ENCODE data around the gene ARG2. TPM values are rescaled to one million over a fixed set of nuclear protein-coding genes. Genes with fewer than 3 reads are reported as not detected.

ARG2 gene
- total and polyA plus RNA-seq, 4 experiments from 2014 or later: 0.55 to 1.4 (median 1.3) TPM; not detected in 1

DNA sequence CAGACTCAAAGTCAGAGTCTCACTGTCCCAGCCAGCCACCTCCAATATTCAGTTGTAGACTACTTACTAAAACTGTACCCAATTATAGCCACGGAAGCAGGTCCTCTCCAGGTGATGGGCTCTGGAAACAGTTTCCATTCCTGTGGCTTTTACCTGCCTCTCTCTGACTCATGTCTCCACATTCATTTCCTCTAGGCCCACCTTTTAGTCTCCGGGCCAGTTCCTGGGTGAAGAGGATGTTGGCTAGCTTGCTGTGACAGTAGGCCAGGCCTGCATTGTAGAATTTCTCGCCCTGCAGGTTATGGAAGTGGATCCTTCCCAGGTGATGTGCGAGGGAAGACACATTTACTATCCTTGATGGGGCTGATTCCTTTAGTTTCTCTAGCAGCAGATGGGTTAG, 70.3 kb downstream of the ARG2 start:
- peaks cover 52 to 68% of the 10 kb centered on the region in 2 donors for H3K36me3 Mint-ChIP-seq
- Histone ChIP-seq H3K27me3 (ENCODE audit: insufficient read depth, low read length) (no peaks in the 10 kb centered on the region), H3K36me3 (ENCODE audit: insufficient read depth, low read length) (peaks cover 49% of the 10 kb centered on the region), H3K4me3 (ENCODE audit: low read length in 2 of 2) (no peak overlapping the region), H3K9me3 (ENCODE audit: control insufficient read depth in 1 of 2, low read length in 2 of 2) (no peaks in the 10 kb centered on the region), H3K27ac (ENCODE audit: low read depth, low read length) (no peak overlapping the region), H3K4me1 (ENCODE audit: insufficient read depth, low read length) (peaks cover 12% of the 10 kb centered on the region)
- no peaks in the 10 kb centered on the region for H3K9me3 Mint-ChIP-seq
- no peak for DNase-seq
- CTCF ChIA-PET (ENCODE audit: partially characterized antibody): interaction anchor here (1.7 kb wide), 1 partner anchor 14 kb away, joined by 5 read pairs; no protein-coding TSS in a partner anchor
- no peak overlapping the region for H3K4me3 Mint-ChIP-seq
- no peaks in the 10 kb centered on the region for H3K27me3 Mint-ChIP-seq
- intact Hi-C loops (cut with micrococcal nuclease): no loop called here
- H3K27ac Mint-ChIP-seq: peak overlapping the region in 2 of 7 donors; percentile 20
- H3K4me1 Mint-ChIP-seq: peaks cover 11 to 23% (median 17%) of the 10 kb centered on the region in 4 donors
- POLR2A ChIA-PET (ENCODE audit: partially characterized antibody): no interaction called here

DNA sequence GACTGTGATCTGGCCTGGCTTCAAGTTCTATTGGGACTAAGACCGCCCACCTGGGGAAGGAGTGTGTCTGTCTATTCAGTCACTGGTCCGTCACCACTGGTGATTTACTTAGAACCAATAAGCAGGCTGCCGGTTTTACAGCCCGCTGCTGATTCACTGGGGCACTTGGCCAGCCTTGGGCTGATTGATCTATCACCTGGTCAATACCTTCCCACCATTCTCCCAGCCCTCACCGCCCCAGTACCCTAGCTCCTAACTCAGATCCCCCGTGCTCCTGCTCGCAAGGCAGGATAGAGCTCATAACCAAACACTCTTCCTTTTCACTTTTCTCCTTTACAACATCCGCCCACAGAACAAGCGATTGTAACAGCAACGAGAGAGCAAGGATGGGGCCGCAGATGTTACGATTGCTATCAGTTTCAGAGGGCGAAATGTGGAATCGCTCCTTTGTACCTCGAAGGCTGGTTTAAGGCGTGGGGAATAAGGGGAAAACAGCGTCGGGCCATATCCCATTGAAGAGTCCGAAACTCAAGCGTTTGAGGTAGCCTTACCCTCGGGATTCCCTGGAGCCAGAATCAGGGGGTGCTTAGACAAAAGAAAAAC, 75.2 kb downstream of the ARG2 start:
- peaks cover 24% of the 10 kb centered on the region for H3K36me3 ChIP-seq (ENCODE audit: insufficient read depth, low read length)
- peak overlapping the region; percentile 78 to 98 (median 90) for H3K27ac Mint-ChIP-seq
- POLR2A ChIA-PET (ENCODE audit: partially characterized antibody): interaction anchor here (0.6 to 2.9 kb wide), 9 partner anchors 8 to 335 kb away, joined by 3 to 28 read pairs (median 5); partner anchors contain the start of genes ATP6V1D, EIF2S1, PIGH and VTI1B
- CTCF ChIA-PET (ENCODE audit: partially characterized antibody): interaction anchor here (0.7 to 5.0 kb wide), 8 partner anchors 9 to 335 kb away, joined by 3 to 44 read pairs (median 6); partner anchors contain the start of genes ARG2, ATP6V1D, EIF2S1 and PIGH
- H3K27ac ChIP-seq (ENCODE audit: low read depth, low read length): peak overlapping the region; percentile 75
- intact Hi-C loops (cut with micrococcal nuclease): loop anchor here (1.0 to 2.0 kb wide), 7 partner anchors 21 to 1186 kb away; partner anchors contain the start of genes ARG2, EIF2S1, GPHN and PIGH
- H3K27me3 Mint-ChIP-seq: no peaks in the 10 kb centered on the region
- no peaks in the 10 kb centered on the region for H3K9me3 Mint-ChIP-seq
- peaks cover 15% of the 10 kb centered on the region for H3K4me1 ChIP-seq (ENCODE audit: insufficient read depth, low read length)
- peaks cover 10 to 29% (median 18%) of the 10 kb centered on the region in 4 donors for H3K4me1 Mint-ChIP-seq
- H3K27me3 ChIP-seq (ENCODE audit: insufficient read depth, low read length): no peaks in the 10 kb centered on the region
- peak; percentile 51 to 85 (median 53) for DNase-seq
- peak overlapping the region; percentile 91 to 94 for H3K4me3 ChIP-seq (ENCODE audit: low read length in 2 of 2)
- H3K9me3 ChIP-seq (ENCODE audit: control insufficient read depth in 1 of 2, low read length in 2 of 2): no peaks in the 10 kb centered on the region
- peaks cover 21 to 32% of the 10 kb centered on the region in 2 donors for H3K36me3 Mint-ChIP-seq
- H3K4me3 Mint-ChIP-seq: peak overlapping the region; percentile 89 to 93 (median 92)

- intact Hi-C loops (cut with micrococcal nuclease): loop anchor here (1.0 to 2.0 kb wide), 6 partner anchors 21 to 1187 kb away; partner anchors contain the start of genes ARG2, EIF2S1, GPHN and PIGH
- H3K4me3 ChIP-seq (ENCODE audit: low read length in 2 of 2): peak within 1 kb of the TSS; percentile 91 to 94
These were observed 75.8 kb downstream of the ARG2 start, which contains the start of gene RDH11 for GRCh38 chr14:67695394-67695949. RDH11 (minus strand) TSS chr14:67695764; CDS start chr14:67695703, 61 bp downstream.

GRCh38 chr14:67697006-67697405, 77.3 kb downstream of the ARG2 start:
- no peak overlapping the region for H3K27ac ChIP-seq (ENCODE audit: low read depth, low read length)
- CTCF ChIA-PET (ENCODE audit: partially characterized antibody): interaction anchor here (1.2 kb wide), 1 partner anchor 269 kb away, joined by 3 read pairs; no protein-coding TSS in a partner anchor
- POLR2A ChIA-PET (ENCODE audit: partially characterized antibody): no interaction called here
- H3K36me3 ChIP-seq (ENCODE audit: insufficient read depth, low read length): peaks cover 4% of the 10 kb centered on the region
- no peaks in the 10 kb centered on the region for H3K27me3 ChIP-seq (ENCODE audit: insufficient read depth, low read length)
- Mint-ChIP-seq H3K27me3 (no peaks in the 10 kb centered on the region), H3K36me3 (peaks cover 4 to 12% of the 10 kb centered on the region in 2 donors), H3K27ac (peak overlapping the region in 3 of 7 donors; percentile 3 to 78 (median 43)), H3K4me1 (peaks cover 10 to 29% (median 18%) of the 10 kb centered on the region in 4 donors), H3K9me3 (no peaks in the 10 kb centered on the region), H3K4me3 (no peak overlapping the region)
- H3K9me3 ChIP-seq (ENCODE audit: control insufficient read depth in 1 of 2, low read length in 2 of 2): no peaks in the 10 kb centered on the region
- DNase-seq: no peak
- peaks cover 15% of the 10 kb centered on the region for H3K4me1 ChIP-seq (ENCODE audit: insufficient read depth, low read length)
- intact Hi-C loops (cut with micrococcal nuclease): no loop called here
- H3K4me3 ChIP-seq (ENCODE audit: low read length in 2 of 2): no peak overlapping the region

More at GRCh38 chr14:67695394-67695949, 75.8 kb downstream of the ARG2 start, which contains the start of gene RDH11:
- Mint-ChIP-seq H3K36me3 (peaks cover 16 to 26% of the 10 kb centered on the region in 2 donors), H3K4me3 (peak within 1 kb of the TSS; percentile 89 to 93 (median 92)), H3K4me1 (peaks cover 10 to 29% (median 18%) of the 10 kb centered on the region in 4 donors), H3K9me3 (no peaks in the 10 kb centered on the region), H3K27me3 (no peaks in the 10 kb centered on the region), H3K27ac (peak within 1 kb of the TSS; percentile 78 to 98 (median 90))
- H3K9me3 ChIP-seq (ENCODE audit: control insufficient read depth in 1 of 2, low read length in 2 of 2): no peaks in the 10 kb centered on the region
- H3K27ac ChIP-seq (ENCODE audit: low read depth, low read length): peak within 1 kb of the TSS; percentile 75
- H3K4me1 ChIP-seq (ENCODE audit: insufficient read depth, low read length): peaks cover 15% of the 10 kb centered on the region
- peak; percentile 83 to 91 (median 84) for DNase-seq
- no peaks in the 10 kb centered on the region for H3K27me3 ChIP-seq (ENCODE audit: insufficient read depth, low read length)
- ChIA-PET POLR2A (ENCODE audit: partially characterized antibody) (interaction anchor here (0.6 to 2.9 kb wide), 9 partner anchors 9 to 336 kb away, joined by 3 to 28 read pairs (median 4); partner anchors contain the start of genes ATP6V1D, EIF2S1, PIGH and VTI1B), CTCF (ENCODE audit: partially characterized antibody) (interaction anchor here (0.7 to 5.0 kb wide), 7 partner anchors 8 to 336 kb away, joined by 3 to 44 read pairs (median 8); partner anchors contain the start of genes ARG2, ATP6V1D, EIF2S1 and PIGH)
- H3K36me3 ChIP-seq (ENCODE audit: insufficient read depth, low read length): peaks cover 18% of the 10 kb centered on the region

GRCh38 chr14:67698179-67698578, 78.5 kb downstream of the ARG2 start:
- no peak overlapping the region for H3K27ac ChIP-seq (ENCODE audit: low read depth, low read length)
- H3K36me3 ChIP-seq (ENCODE audit: insufficient read depth, low read length): no peaks in the 10 kb centered on the region
- peaks cover 0 to 7% of the 10 kb centered on the region in 2 donors for H3K36me3 Mint-ChIP-seq
- H3K9me3 Mint-ChIP-seq: no peaks in the 10 kb centered on the region
- no peak for DNase-seq
- peaks cover 8 to 23% (median 14%) of the 10 kb centered on the region in 4 donors for H3K4me1 Mint-ChIP-seq
- H3K4me1 ChIP-seq (ENCODE audit: insufficient read depth, low read length): peaks cover 15% of the 10 kb centered on the region
- ChIA-PET CTCF (ENCODE audit: partially characterized antibody) (interaction anchor here (0.9 to 1.2 kb wide), 3 partner anchors 10 to 270 kb away, joined by 3 to 7 read pairs (median 3); partner anchors contain the start of gene ARG2), POLR2A (ENCODE audit: partially characterized antibody) (no interaction called here)
- no peaks in the 10 kb centered on the region for H3K9me3 ChIP-seq (ENCODE audit: control insufficient read depth in 1 of 2, low read length in 2 of 2)
- no peaks in the 10 kb centered on the region for H3K27me3 Mint-ChIP-seq
- no peaks in the 10 kb centered on the region for H3K27me3 ChIP-seq (ENCODE audit: insufficient read depth, low read length)
- H3K27ac Mint-ChIP-seq: no peak overlapping the region
- intact Hi-C loops (cut with micrococcal nuclease): no loop called here
- H3K4me3 ChIP-seq (ENCODE audit: low read length in 2 of 2): no peak overlapping the region
- no peak overlapping the region for H3K4me3 Mint-ChIP-seq

Other genes starting within 250 kb of the ARG2 start
- gene PLEK2, start 207.8 kb upstream of the ARG2 start, total RNA-seq: 1 to 10 TPM; 1.9 to 4.1 TPM
- gene PLEK2, start 207.8 kb upstream of the ARG2 start, polyA plus RNA-seq: 1 to 10 TPM; 2.3 to 2.7 TPM
- 10 to 100 TPM; 34.9 to 35.8 TPM for gene TMEM229B, start 131.2 kb upstream of the ARG2 start, total RNA-seq
- 10 to 100 TPM; 12.5 to 28.9 TPM for gene TMEM229B, start 131.2 kb upstream of the ARG2 start, polyA plus RNA-seq
- gene PLEKHH1, start 86.6 kb upstream of the ARG2 start, total RNA-seq: under 1 TPM; 0.22 to 0.41 TPM
- 1 to 10 TPM in 1 of 2 donors, not detected in 1; 1.1 TPM for gene PLEKHH1, start 86.6 kb upstream of the ARG2 start, polyA plus RNA-seq
- gene PIGH, start 19.7 kb upstream of the ARG2 start, total RNA-seq: 10 to 100 TPM; 28.0 to 35.8 TPM
- gene PIGH, start 19.7 kb upstream of the ARG2 start, polyA plus RNA-seq: 10 to 100 TPM; 31.5 to 32.3 TPM
- 10 to 100 TPM; 71.1 to 72.6 TPM for gene VTI1B, start 54.7 kb downstream of the ARG2 start, total RNA-seq
- gene VTI1B, start 54.7 kb downstream of the ARG2 start, polyA plus RNA-seq: 10 to 100 TPM; 62.1 to 97.8 TPM
- gene RDH11, start 75.8 kb downstream of the ARG2 start, total RNA-seq: 10 to 100 TPM; 45.2 to 46.0 TPM
- 10 to 100 TPM; 72.7 to 95.3 TPM for gene RDH11, start 75.8 kb downstream of the ARG2 start, polyA plus RNA-seq
- gene RDH12, start 82.0 kb downstream of the ARG2 start, total RNA-seq: not detected
- gene RDH12, start 82.0 kb downstream of the ARG2 start, polyA plus RNA-seq: not detected
- 10 to 100 TPM; 35.2 to 38.1 TPM for gene ZFYVE26, start 196.7 kb downstream of the ARG2 start, total RNA-seq
- 1 to 10 TPM in 1 of 2 donors, under 1 TPM in 1; 0.95 to 4.2 TPM for gene ZFYVE26, start 196.7 kb downstream of the ARG2 start, polyA plus RNA-seq
- 10 to 100 TPM; 27.1 to 35.6 TPM for gene RAD51B, start 199.9 kb downstream of the ARG2 start, total RNA-seq
- gene RAD51B, start 199.9 kb downstream of the ARG2 start, polyA plus RNA-seq: 10 to 100 TPM; 22.0 to 35.7 TPM

Measured in CD4-positive, alpha-beta memory T cell (primary cell).